H1 (cell line): ENCODE measurements around the gene P2RX6. TPM values are rescaled to one million over a fixed set of nuclear protein-coding genes. Genes with fewer than 3 reads are reported as not detected.

Source experiments
- SP2 ChIP-seq: IDR thresholded peaks from 2 replicates; pipeline ENCODE4 v1.6.1; 2012; ENCODE audit warnings: mild to moderate bottlenecking, low read length, inconsistent platforms
- USF2 ChIP-seq: IDR thresholded peaks from 2 replicates; pipeline ENCODE4 v1.6.1; 2011; ENCODE audit warnings: low read length, improper control_type of control experiment
- polyA plus RNA-seq, 7 experiments: library from polyadenylated mRNA; depleted of rRNA in 3 of 7; stranded (reverse) in 5 of 7; unstranded in 2 of 7; fragments of >200 nt in 5 of 7; fragments of 200-250 nt in 2 of 7; gene quantifications; 1 replicate in 5 of 7; 2 replicates in 1 of 7; 4 replicates in 1 of 7; pipeline versions ENCODE4 v1.2.1 to v1.2.3, GENCODE V29; 2011 to 2013; ENCODE audit warnings: missing spikeins in 2 of 7, mixed read lengths in 2 of 7
- total RNA-seq: library from RNA; stranded (reverse); fragmentation: NEBNext Ultra II Directional; extraction: Animal tissue kit (Norgen Biotek cat#: 25700); gene quantifications from 2 replicates; pipeline ENCODE4 v1.2.1, GENCODE V29; 2021

The P2RX6 gene
- total and polyA plus RNA-seq, 2 of the 8 experiments (the other 6 are each of a cell fraction or from before 2014, with no cell fraction given) = 0.09 TPM; not detected in 1

GRCh38 chr22:20992056-20992442 lies 22.9 kb upstream of the P2RX6 start (continued):
- TF ChIP-seq USF2 = no peak
- TF ChIP-seq SP2 = no peak
